Breast epithelium (tissue), 3 donors: ENCODE data around the gene GSTO1.

Experiments used
- CTCF ChIP-seq, 3 donors: fragments of 450-650 bp; IDR thresholded peaks; one replicate each; pipeline ENCODE4 v1.5.1; 2016 to 2017; ENCODE audit warnings: antibody characterized with exemption in 3 of 3, mild to moderate bottlenecking in 3 of 3, moderate library complexity in 3 of 3
- POLR2A ChIP-seq: fragments of 450-650 bp; IDR thresholded peaks from one replicate; pipeline ENCODE4 v1.6.1; 2016; ENCODE audit warnings: antibody characterized with exemption, mild to moderate bottlenecking, moderate library complexity

GRCh38 chr10:104277785-104278184 is 23.1 kb downstream of the GSTO1 start:
- TF ChIP-seq CTCF (IDR thresholded peaks at IDR 0.05) (no peak), POLR2A (no peak)
